OCI-LY7 (cell line): ENCODE data around the gene DCP2.

Experiments used
- EZH2phosphoT487 ChIP-seq: fragments of 200-600 bp; sonication (generic); IDR thresholded peaks from 2 replicates; pipeline ENCODE4 v1.6.1; 2018; ENCODE audit warnings: low read depth, borderline replicate concordance, mild to moderate bottlenecking, mixed run types, antibody characterized with exemption, low read length, moderate library complexity, mixed read lengths
- TF ChIP-seq, protein P1 (sequence below): fragments of 200-600 bp; sonication (generic); conservative IDR thresholded peaks from 2 replicates; pipeline ENCODE4 v1.5.1; 2014; ENCODE audit warnings: mild to moderate bottlenecking, antibody characterized with exemption, low read length, moderate library complexity, mixed read lengths

DNA sequence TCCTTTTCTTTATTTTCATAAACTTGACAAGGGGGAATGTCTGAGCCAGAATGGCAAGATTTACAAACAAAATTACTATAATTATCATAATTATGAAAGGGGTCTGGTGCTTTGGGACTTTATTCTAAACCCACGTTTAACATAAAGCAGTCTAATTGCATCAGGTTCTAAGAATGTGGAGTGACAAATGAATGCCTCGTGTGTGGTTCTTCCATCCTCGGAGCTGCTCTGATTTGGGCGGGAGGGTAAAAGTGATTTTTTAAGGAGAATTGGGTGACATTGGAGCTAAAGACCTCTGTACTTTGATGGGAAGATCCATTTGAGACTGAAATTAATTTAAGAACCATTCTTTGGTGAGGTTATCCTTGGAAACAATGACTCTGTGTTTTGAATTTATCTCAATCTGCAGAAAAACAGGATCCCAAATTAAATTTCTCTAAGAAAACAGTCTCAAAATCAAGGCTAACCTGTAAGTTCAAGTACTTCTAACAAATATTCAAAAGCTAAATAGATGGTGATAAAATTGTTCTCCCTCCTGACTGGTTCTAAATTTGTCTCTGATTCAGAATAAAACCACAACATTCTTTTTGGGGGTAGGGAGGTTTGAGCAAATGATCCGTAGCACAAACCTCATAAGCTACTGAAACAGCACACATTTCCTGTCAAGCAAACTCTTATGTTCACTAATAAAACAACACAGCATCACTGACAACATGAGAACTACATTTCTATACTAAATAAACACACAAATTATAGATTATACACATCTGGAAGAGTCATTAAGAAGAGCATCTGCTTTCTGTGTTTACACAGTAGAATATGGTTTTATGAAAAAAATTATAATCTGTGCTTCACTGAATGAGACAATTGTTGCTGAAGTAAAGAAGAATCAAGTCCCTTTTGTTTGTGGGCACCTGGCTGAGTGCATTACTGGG is 85.5 kb downstream of the DCP2 start:
- TF ChIP-seq, protein P1, sequence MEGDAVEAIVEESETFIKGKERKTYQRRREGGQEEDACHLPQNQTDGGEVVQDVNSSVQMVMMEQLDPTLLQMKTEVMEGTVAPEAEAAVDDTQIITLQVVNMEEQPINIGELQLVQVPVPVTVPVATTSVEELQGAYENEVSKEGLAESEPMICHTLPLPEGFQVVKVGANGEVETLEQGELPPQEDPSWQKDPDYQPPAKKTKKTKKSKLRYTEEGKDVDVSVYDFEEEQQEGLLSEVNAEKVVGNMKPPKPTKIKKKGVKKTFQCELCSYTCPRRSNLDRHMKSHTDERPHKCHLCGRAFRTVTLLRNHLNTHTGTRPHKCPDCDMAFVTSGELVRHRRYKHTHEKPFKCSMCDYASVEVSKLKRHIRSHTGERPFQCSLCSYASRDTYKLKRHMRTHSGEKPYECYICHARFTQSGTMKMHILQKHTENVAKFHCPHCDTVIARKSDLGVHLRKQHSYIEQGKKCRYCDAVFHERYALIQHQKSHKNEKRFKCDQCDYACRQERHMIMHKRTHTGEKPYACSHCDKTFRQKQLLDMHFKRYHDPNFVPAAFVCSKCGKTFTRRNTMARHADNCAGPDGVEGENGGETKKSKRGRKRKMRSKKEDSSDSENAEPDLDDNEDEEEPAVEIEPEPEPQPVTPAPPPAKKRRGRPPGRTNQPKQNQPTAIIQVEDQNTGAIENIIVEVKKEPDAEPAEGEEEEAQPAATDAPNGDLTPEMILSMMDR, result no peak
- no peak for TF ChIP-seq EZH2phosphoT487
